HCT116 (cell line): ENCODE measurements around the gene EEFSEC. TPM values are rescaled to one million over a fixed set of nuclear protein-coding genes. Genes with fewer than 3 reads are reported as not detected.

Experiments
- ATAC-seq: fragments of 200-7000 bp; cut with Tn5 transposase; 2 replicates; pipeline ENCODE4 v1.9.1; 2020; ENCODE audit warnings: mild to moderate bottlenecking, moderate library complexity
- BruUV-seq: library from RNA; stranded (reverse); fragments of 400-500 nt; replicated peaks from 2 replicates; lab custom pipeline; 2021; lab: Mats Ljungman, UMichigan
- CTCF ChIA-PET: fragments of 300-600 bp; sonication (Branson Sonifier 250); formaldehyde crosslinking; loops from one replicate; lab custom pipeline; 2021; ENCODE audit warnings: antibody characterized with exemption; lab: Charles Lee
- POLR2A ChIA-PET: fragments of 300-600, 350-600 bp; sonication (Branson Sonifier 250); formaldehyde crosslinking; loops from one replicate; lab custom pipeline; 2021; ENCODE audit warnings: antibody characterized with exemption; lab: Charles Lee
- RAD21 ChIA-PET, 2 experiments: fragments of 300-600 bp; sonication (Branson Sonifier 250); formaldehyde crosslinking; loops; one replicate each; lab custom pipeline; 2023; ENCODE audit warnings: low total read pairs in 2 of 2; ENCODE audit not compliant: uncharacterized antibody in 2 of 2, unreplicated experiment in 2 of 2, low non-redundant PET in 1 of 2; lab: Charles Lee
- DNase-seq: peaks from one replicate; pipeline ENCODE4 v3.0.0-alpha.2; 2010; ENCODE audit warnings: low read depth, low spot score
- H2AFZ ChIP-seq: fragments of 200-600 bp; shearing (Covaris generic), sonication (generic); 2 replicates; pipeline ENCODE4 v1.6.1; 2017; ENCODE audit warnings: low read depth, mixed run types, mixed read lengths, antibody characterized with exemption, low read length; ENCODE audit not compliant: poor library complexity, severe bottlenecking
- H3K27ac ChIP-seq: 2 replicates; pipeline ENCODE4 v1.5.1; 2012; ENCODE audit warnings: low read depth, low read length
- H3K27me3 ChIP-seq: fragments of 200-600 bp; sonication (generic); 2 replicates; pipeline ENCODE4 v1.6.1; 2016; ENCODE audit warnings: mixed run types, low read length, mixed read lengths; ENCODE audit not compliant: insufficient read depth
- H3K36me3 ChIP-seq, 2 experiments: fragments of 200-500 bp in 1 of 2; fragments of 200-600 bp in 1 of 2; sonication (Bioruptor generic) in 1 of 2; sonication (generic) in 1 of 2; 2 replicates each; pipeline versions ENCODE4 v1.5.1 to v1.6.1; 2014 to 2016; ENCODE audit warnings: low read length in 2 of 2, inconsistent platforms in 1 of 2, mixed read lengths in 1 of 2, mixed run types in 1 of 2; ENCODE audit not compliant: insufficient read depth in 2 of 2, control insufficient read depth in 1 of 2
- H3K4me1 ChIP-seq, 2 experiments: fragments of 200-600 bp in 1 of 2; sonication (generic) in 1 of 2; 2 replicates each; pipeline versions ENCODE4 v1.5.1 to v1.6.1; 2012 to 2017; ENCODE audit warnings: low read length in 2 of 2, inconsistent platforms in 1 of 2, mild to moderate bottlenecking in 1 of 2, mixed read lengths in 1 of 2, mixed run types in 1 of 2, moderate library complexity in 1 of 2; ENCODE audit not compliant: insufficient read depth in 2 of 2, control insufficient read depth in 1 of 2
- H3K4me2 ChIP-seq: fragments of 200-600 bp; sonication (generic); 2 replicates; pipeline ENCODE4 v1.6.1; 2017; ENCODE audit warnings: mixed run types, low read length, mixed read lengths
- H3K4me3 ChIP-seq, 2 experiments: fragments of 200-600 bp in 1 of 2; sonication (generic) in 1 of 2; replicated peaks in 1 of 2; 2 replicates each; pipeline ENCODE4 v1.5.1; 2011 to 2016; ENCODE audit warnings: low read length in 2 of 2, control low read depth in 1 of 2, low read depth in 1 of 2, mild to moderate bottlenecking in 1 of 2, mixed read lengths in 1 of 2, mixed run types in 1 of 2
- H3K79me2 ChIP-seq: fragments of 200-600 bp; sonication (generic); 2 replicates; pipeline ENCODE4 v1.6.1; 2017; ENCODE audit warnings: mild to moderate bottlenecking, mixed run types, low read length, moderate library complexity, mixed read lengths; ENCODE audit not compliant: insufficient read depth
- H3K9ac ChIP-seq: fragments of 200-600 bp; sonication (generic); 2 replicates; pipeline ENCODE4 v1.6.1; 2016; ENCODE audit warnings: low read length, mixed read lengths
- H3K9me2 ChIP-seq: fragments of 200-600 bp; sonication (generic), shearing (Covaris generic); 2 replicates; pipeline ENCODE4 v1.6.1; 2017; ENCODE audit warnings: mixed run types, mild to moderate bottlenecking, moderate library complexity; ENCODE audit not compliant: insufficient read depth
- H3K9me3 ChIP-seq, 2 experiments: fragments of 200-500 bp in 1 of 2; fragments of 200-600 bp in 1 of 2; sonication (Bioruptor generic) in 1 of 2; sonication (generic) in 1 of 2; 2 replicates each; pipeline ENCODE4 v1.6.1; 2014 to 2017; ENCODE audit warnings: low read length in 2 of 2, mixed read lengths in 2 of 2, inconsistent platforms in 1 of 2, low read depth in 1 of 2, mild to moderate bottlenecking in 1 of 2, mixed run types in 1 of 2, moderate library complexity in 1 of 2; ENCODE audit not compliant: control insufficient read depth in 1 of 2, insufficient read depth in 1 of 2
- H4K20me1 ChIP-seq: fragments of 200-600 bp; sonication (generic), shearing (Covaris generic); 2 replicates; pipeline ENCODE4 v1.6.1; 2017; ENCODE audit warnings: mixed run types, mild to moderate bottlenecking, moderate library complexity; ENCODE audit not compliant: insufficient read depth
- CEBPB ChIP-seq: IDR thresholded peaks from 2 replicates; pipeline ENCODE4 v1.6.1; 2012; ENCODE audit warnings: low read depth
- FOSL1 ChIP-seq: IDR thresholded peaks from 2 replicates; pipeline ENCODE4 v1.6.1; 2012; ENCODE audit warnings: low read depth
- TCF7L2 ChIP-seq: IDR thresholded peaks from 2 replicates; pipeline ENCODE4 v1.7.0; 2011; ENCODE audit warnings: borderline replicate concordance, inconsistent platforms; ENCODE audit not compliant: insufficient read depth, insufficient read length; ENCODE audit errors: extremely low read depth
- ZFX ChIP-seq: fragments of 450-650 bp; IDR thresholded peaks from 2 replicates; pipeline ENCODE4 v1.6.1; 2017
- intact Hi-C: fragments of 100-400 bp; cut with micrococcal nuclease; formaldehyde crosslinking; loops from 2 replicates; pipeline ENCODE4 v1.10.0; 2022
- total RNA-seq: library from RNA; stranded (reverse); gene quantifications from one replicate; pipeline ENCODE4 v1.2.1, GENCODE V29; 2021; ENCODE audit not compliant: unreplicated experiment

EEFSEC gene
- total RNA-seq, 1 experiment from 2014 or later = 16.1 TPM

DNA sequence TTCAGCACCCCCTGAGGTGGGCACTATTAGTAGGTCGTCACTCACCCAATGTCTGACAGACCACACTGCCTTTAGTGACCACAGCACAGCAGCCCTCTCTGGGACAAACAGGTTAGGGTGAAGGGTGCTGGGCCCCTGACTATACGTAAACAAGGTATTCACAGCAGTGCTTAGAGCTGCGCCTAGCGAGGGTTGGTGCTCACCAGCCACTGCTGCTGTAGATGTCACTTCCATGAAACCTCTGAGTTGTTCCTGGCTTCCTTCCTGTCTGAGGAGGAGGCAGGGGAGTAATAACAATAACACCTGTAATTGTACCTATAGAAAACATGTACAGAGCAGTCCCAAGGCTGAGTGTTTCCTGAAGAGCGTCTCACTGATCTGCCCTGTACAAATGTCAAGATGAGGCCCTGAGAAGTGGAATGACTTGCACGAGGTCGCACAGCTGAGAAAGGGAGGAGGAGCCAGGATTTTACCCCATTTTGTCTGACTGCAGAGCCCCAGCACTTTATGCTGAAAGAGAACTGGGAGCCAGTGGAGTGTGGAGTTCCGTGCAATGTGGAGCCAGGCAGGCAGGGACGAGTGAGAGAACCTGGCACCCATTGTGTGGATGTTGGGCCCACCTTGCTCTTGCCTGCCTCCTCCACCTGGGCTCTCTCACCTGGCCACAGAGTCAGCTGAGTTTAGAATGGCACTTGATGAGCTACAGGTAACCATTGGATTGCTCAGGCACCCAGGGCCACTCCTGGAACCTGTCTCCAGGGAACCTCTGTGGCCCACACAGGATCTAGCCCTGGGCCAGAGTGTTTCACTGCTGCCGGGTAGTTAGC lies 219.6 kb downstream of the EEFSEC start:
- no peak for TF ChIP-seq ZFX
- CTCF ChIA-PET = no interaction called here
- ATAC-seq (no peak), DNase-seq (no peak)
- Histone ChIP-seq H3K4me3 (no peak overlapping the region), H3K27me3 (no peaks in the 10 kb centered on the region), H3K4me1 (peaks cover 0 to 1% of the 10 kb centered on the region in 2 experiments; a peak in 1 of 4 replicates), H3K4me2 (no peak overlapping the region), H3K9ac (no peak overlapping the region), H3K9me2 (no peaks in the 10 kb centered on the region), H3K79me2 (no peaks in the 10 kb centered on the region), H3K27ac (no peak overlapping the region), H2AFZ (no peak overlapping the region), H4K20me1 (no peaks in the 10 kb centered on the region), H3K9me3 (no peaks in the 10 kb centered on the region), H3K36me3 (no peaks in the 10 kb centered on the region)
- BruUV-seq = no TSS peak
- POLR2A ChIA-PET = no interaction called here
- RAD21 ChIA-PET = no interaction called here
- intact Hi-C loops = no loop called here

DNA sequence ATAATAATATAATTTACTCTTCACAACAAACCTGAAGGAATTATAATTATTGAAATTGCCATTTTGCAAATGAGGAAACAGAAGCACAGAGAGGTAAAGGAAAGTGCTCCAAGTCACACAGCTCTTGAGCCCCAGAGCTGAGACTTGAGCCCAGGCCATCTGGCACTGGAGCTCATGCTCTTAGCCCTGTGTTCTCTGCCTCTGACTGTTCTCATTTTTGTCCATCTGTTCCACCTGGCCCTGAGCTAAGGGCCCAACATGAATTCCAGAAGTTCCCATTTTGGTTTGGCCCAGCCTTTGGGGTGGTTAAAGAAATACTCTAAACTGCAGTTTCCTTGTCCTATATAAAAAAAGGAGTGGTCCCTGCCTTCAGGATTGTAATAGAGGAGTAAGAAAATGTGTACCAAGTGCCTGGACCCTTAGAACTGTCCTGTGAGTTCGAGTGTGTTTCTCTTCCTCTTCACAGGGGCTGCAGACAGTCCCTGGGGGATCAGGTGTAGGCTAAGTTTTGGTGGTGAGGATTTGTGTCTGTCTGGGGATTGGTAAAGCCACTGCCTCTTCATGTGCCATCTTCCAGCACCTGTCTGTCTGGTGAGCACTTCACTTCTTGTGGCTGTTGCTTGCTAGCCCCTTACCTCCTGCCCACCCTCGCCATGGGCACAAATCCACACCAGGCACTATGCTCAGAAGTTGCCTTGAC lies 221.6 kb downstream of the EEFSEC start:
- ChIA-PET RAD21 (no interaction called here), POLR2A (no interaction called here), CTCF (no interaction called here)
- intact Hi-C loops = no loop called here
- no peaks in the 10 kb centered on the region for H3K27me3 ChIP-seq
- no peaks in the 10 kb centered on the region for H3K36me3 ChIP-seq
- no peaks in the 10 kb centered on the region for H3K9me3 ChIP-seq
- H4K20me1 ChIP-seq = no peaks in the 10 kb centered on the region
- ATAC-seq (no peak), DNase-seq (no peak)
- H3K4me1 ChIP-seq = no peaks in the 10 kb centered on the region
- no peak for TF ChIP-seq CEBPB
- TF ChIP-seq TCF7L2 = no peak
- TF ChIP-seq FOSL1 = no peak
- H3K9me2 ChIP-seq = no peaks in the 10 kb centered on the region
- no peak overlapping the region for H3K27ac ChIP-seq
- no peaks in the 10 kb centered on the region for H3K79me2 ChIP-seq
- H3K4me2 ChIP-seq = no peak overlapping the region
- H3K4me3 ChIP-seq = no peak overlapping the region
- no peak overlapping the region for H2AFZ ChIP-seq
- no peak overlapping the region for H3K9ac ChIP-seq
- BruUV-seq = no TSS peak
